Breast epithelium (tissue), 3 donors: Measurements from ENCODE around the gene SLC5A11.

Experiments used
- CTCF ChIP-seq, 3 donors: fragments of 450-650 bp; IDR thresholded peaks; one replicate each; pipeline ENCODE4 v1.5.1; 2016 to 2017; ENCODE audit warnings: antibody characterized with exemption in 3 of 3, mild to moderate bottlenecking in 3 of 3, moderate library complexity in 3 of 3
- POLR2A ChIP-seq: fragments of 450-650 bp; IDR thresholded peaks from one replicate; pipeline ENCODE4 v1.6.1; 2016; ENCODE audit warnings: antibody characterized with exemption, mild to moderate bottlenecking, moderate library complexity

GRCh38 chr16:24852281-24852721 lies 6.5 kb downstream of the SLC5A11 start:
- TF ChIP-seq CTCF (IDR thresholded peaks at IDR 0.05), result no peak
- TF ChIP-seq POLR2A, result no peak
